Muscle layer of colon (tissue), 2 donors: ENCODE results near the gene LASP1.

ENCODE experiments used
- H3K27ac ChIP-seq: one replicate; pipeline ENCODE4 v1.7.0; 2013; ENCODE audit warnings: low read depth, mild to moderate bottlenecking, low read length, moderate library complexity
- H3K27me3 ChIP-seq, 2 donors: one replicate each; pipeline ENCODE4 v1.7.0; 2013; ENCODE audit warnings: low read length in 2 of 2, mild to moderate bottlenecking in 2 of 2; ENCODE audit not compliant: insufficient read depth in 2 of 2, control insufficient read depth in 1 of 2
- H3K36me3 ChIP-seq: one replicate; pipeline ENCODE4 v1.7.0; 2013; ENCODE audit warnings: mild to moderate bottlenecking, low read length; ENCODE audit not compliant: insufficient read depth
- H3K4me1 ChIP-seq: one replicate; pipeline ENCODE4 v1.7.0; 2013; ENCODE audit warnings: mild to moderate bottlenecking, low read length; ENCODE audit not compliant: insufficient read depth
- H3K4me3 ChIP-seq, 2 donors: one replicate each; pipeline ENCODE4 v1.7.0; 2013; ENCODE audit warnings: low read length in 2 of 2, low read depth in 1 of 2, mild to moderate bottlenecking in 1 of 2, moderate library complexity in 1 of 2
- H3K9ac ChIP-seq: one replicate; pipeline ENCODE4 v1.7.0; 2013; ENCODE audit warnings: low read length
- H3K9me3 ChIP-seq: one replicate; pipeline ENCODE4 v1.7.0; 2013; ENCODE audit warnings: mild to moderate bottlenecking, low read length
- donor health status: abdominal sarcoma.
- donor health status: Adenocarcinoma of cecum.

LASP1 gene

GRCh38 chr17:38915639-38915995 is 45.8 kb downstream of the LASP1 start:
- no peaks in the 10 kb centered on the region for H3K9me3 ChIP-seq
- no peaks in the 10 kb centered on the region for H3K27me3 ChIP-seq
- peaks cover 54% of the 10 kb centered on the region for H3K4me1 ChIP-seq
- no peak overlapping the region for H3K9ac ChIP-seq
- no peak overlapping the region for H3K27ac ChIP-seq
- no peak overlapping the region for H3K4me3 ChIP-seq
- peaks cover 73% of the 10 kb centered on the region for H3K36me3 ChIP-seq

GRCh38 chr17:38916771-38917170 is 46.9 kb downstream of the LASP1 start:
- Histone ChIP-seq H3K27ac (no peak overlapping the region), H3K9me3 (no peaks in the 10 kb centered on the region), H3K36me3 (peaks cover 66% of the 10 kb centered on the region), H3K4me1 (peaks cover 64% of the 10 kb centered on the region), H3K9ac (no peak overlapping the region), H3K4me3 (no peak overlapping the region), H3K27me3 (no peaks in the 10 kb centered on the region)

GRCh38 chr17:38917259-38917658 is 47.4 kb downstream of the LASP1 start:
- Histone ChIP-seq H3K27me3 (no peaks in the 10 kb centered on the region), H3K27ac (no peak overlapping the region), H3K9ac (no peak overlapping the region), H3K9me3 (no peaks in the 10 kb centered on the region), H3K4me3 (no peak overlapping the region), H3K36me3 (peaks cover 66% of the 10 kb centered on the region), H3K4me1 (peaks cover 64% of the 10 kb centered on the region)

- Histone ChIP-seq H3K27me3 (no peaks in the 10 kb centered on the region), H3K9ac (no peak overlapping the region), H3K4me1 (peaks cover 64% of the 10 kb centered on the region), H3K4me3 (no peak overlapping the region), H3K36me3 (peaks cover 59% of the 10 kb centered on the region), H3K9me3 (no peaks in the 10 kb centered on the region), H3K27ac (no peak overlapping the region)
Observed at GRCh38 chr17:38918129-38918913, 48.5 kb downstream of the LASP1 start.

- Histone ChIP-seq H3K36me3 (peaks cover 57% of the 10 kb centered on the region), H3K27me3 (no peaks in the 10 kb centered on the region), H3K27ac (no peak overlapping the region), H3K4me3 (no peak overlapping the region), H3K4me1 (peaks cover 59% of the 10 kb centered on the region), H3K9me3 (no peaks in the 10 kb centered on the region), H3K9ac (no peak overlapping the region)
Observed at GRCh38 chr17:38918916-38919315, 49.1 kb downstream of the LASP1 start.

- H3K27ac ChIP-seq = no peak overlapping the region
- H3K9ac ChIP-seq = no peak overlapping the region
Observed at GRCh38 chr17:38919316-38920078, 49.6 kb downstream of the LASP1 start.

DNA sequence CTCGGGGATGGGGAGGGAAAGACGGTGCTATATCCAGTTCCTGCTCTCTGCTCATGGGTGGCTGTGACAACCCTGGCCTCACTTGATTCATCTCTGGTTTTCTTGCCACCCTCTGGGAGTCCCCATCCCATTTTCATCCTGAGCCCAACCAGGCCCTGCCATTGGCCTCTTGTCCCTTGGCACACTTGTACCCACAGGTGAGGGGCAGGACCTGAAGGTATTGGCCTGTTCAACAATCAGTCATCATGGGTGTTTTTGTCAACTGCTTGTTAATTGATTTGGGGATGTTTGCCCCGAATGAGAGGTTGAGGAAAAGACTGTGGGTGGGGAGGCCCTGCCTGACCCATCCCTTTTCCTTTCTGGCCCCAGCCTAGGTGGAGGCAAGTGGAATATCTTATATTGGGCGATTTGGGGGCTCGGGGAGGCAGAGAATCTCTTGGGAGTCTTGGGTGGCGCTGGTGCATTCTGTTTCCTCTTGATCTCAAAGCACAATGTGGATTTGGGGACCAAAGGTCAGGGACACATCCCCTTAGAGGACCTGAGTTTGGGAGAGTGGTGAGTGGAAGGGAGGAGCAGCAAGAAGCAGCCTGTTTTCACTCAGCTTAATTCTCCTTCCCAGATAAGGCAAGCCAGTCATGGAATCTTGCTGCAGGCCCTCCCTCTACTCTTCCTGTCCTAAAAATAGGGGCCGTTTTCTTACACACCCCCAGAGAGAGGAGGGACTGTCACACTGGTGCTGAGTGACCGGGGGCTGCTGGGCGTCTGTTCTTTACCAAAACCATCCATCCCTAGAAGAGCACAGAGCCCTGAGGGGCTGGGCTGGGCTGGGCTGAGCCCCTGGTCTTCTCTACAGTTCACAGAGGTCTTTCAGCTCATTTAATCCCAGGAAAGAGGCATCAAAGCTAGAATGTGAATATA is 50.8 kb downstream of the LASP1 start:
- peaks cover 40% of the 10 kb centered on the region for H3K36me3 ChIP-seq
- H3K27ac ChIP-seq = peak overlapping the region; percentile 72
- peaks cover 49% of the 10 kb centered on the region for H3K4me1 ChIP-seq
- H3K9me3 ChIP-seq = no peaks in the 10 kb centered on the region
- no peaks in the 10 kb centered on the region for H3K27me3 ChIP-seq
- no peak overlapping the region for H3K9ac ChIP-seq
- no peak overlapping the region for H3K4me3 ChIP-seq

More at GRCh38 chr17:38919316-38920078, 49.6 kb downstream of the LASP1 start:
- no peaks in the 10 kb centered on the region for H3K27me3 ChIP-seq
- no peak overlapping the region for H3K4me3 ChIP-seq
- peaks cover 51% of the 10 kb centered on the region for H3K36me3 ChIP-seq
- no peaks in the 10 kb centered on the region for H3K9me3 ChIP-seq
- H3K4me1 ChIP-seq = peaks cover 54% of the 10 kb centered on the region

- H3K27me3 ChIP-seq = no peaks in the 10 kb centered on the region
- peaks cover 45% of the 10 kb centered on the region for H3K4me1 ChIP-seq
- H3K9ac ChIP-seq = no peak overlapping the region
- peak overlapping the region; percentile 55 for H3K27ac ChIP-seq
- peaks cover 29% of the 10 kb centered on the region for H3K36me3 ChIP-seq
- no peak overlapping the region for H3K4me3 ChIP-seq
- no peaks in the 10 kb centered on the region for H3K9me3 ChIP-seq
Observed at GRCh38 chr17:38921756-38922411, 52.0 kb downstream of the LASP1 start.

DNA sequence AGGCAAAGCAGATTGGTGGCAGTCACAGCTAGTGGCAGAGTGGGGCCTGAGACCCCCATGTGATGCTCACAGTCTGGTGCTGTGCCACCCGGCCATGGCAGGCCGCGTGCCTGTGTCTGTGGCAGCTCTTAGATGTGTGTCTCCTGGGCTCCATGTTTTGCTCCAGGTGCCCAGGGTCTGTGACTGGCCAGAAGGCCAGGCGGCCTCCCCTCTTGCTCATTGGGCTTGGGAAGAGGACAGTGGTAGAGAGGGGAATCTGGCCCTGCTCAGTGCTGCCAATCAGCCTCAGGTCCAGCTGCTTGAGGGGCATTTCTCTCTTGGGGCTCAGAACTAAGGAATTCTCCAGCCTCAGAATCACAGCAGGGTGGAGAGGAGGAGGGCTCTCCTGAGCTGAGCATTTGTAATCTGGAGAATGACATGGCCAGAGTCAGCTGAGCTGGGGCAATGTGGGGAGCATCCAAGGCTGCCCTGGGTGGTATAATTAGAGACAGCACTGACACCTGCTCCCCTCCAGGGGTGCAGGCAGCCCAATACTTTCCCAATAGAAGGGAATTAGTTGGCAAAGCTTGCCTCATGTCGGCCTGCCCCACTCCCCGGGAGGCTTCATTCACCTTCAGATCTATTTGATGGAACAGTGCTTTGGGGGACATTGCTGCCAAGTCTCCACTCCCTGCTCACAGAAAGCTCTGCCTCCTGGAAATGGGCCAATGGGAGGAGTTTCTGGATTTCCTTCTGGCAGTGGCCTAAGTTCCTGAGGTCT is 52.9 kb downstream of the LASP1 start:
- Histone ChIP-seq H3K27ac (peak overlapping the region; percentile 55), H3K4me3 (no peak overlapping the region), H3K36me3 (peaks cover 23% of the 10 kb centered on the region), H3K9ac (no peak overlapping the region), H3K27me3 (no peaks in the 10 kb centered on the region), H3K9me3 (no peaks in the 10 kb centered on the region), H3K4me1 (peaks cover 45% of the 10 kb centered on the region)

- Histone ChIP-seq H3K9me3 (no peaks in the 10 kb centered on the region), H3K4me3 (no peak within 1 kb of the TSS), H3K27me3 (no peaks in the 10 kb centered on the region), H3K27ac (no peak within 1 kb of the TSS), H3K36me3 (no peaks in the 10 kb centered on the region), H3K4me1 (peaks cover 36% of the 10 kb centered on the region), H3K9ac (no peak within 1 kb of the TSS)
Observed at GRCh38 chr17:38925263-38925995, 55.6 kb downstream of the LASP1 start, which contains the start of gene LASP1NB. Gene LASP1NB (plus strand): TSS chr17:38925614.
